Endodermal cell (in vitro differentiated cells): ENCODE measurements around the gene LRMDA. TPM values are rescaled to one million over a fixed set of nuclear protein-coding genes. Genes with fewer than 3 reads are reported as not detected.

Experiments
- DNase-seq: peaks from one replicate; pipeline ENCODE4 v3.0.0-alpha.2; 2017
- H3K27ac ChIP-seq: 2 replicates; pipeline ENCODE4 v1.5.1; 2013; ENCODE audit warnings: mild to moderate bottlenecking, low read depth, low read length, moderate library complexity
- H3K27me3 ChIP-seq: 2 replicates; pipeline ENCODE4 v1.6.1; 2013; ENCODE audit warnings: mild to moderate bottlenecking, low read length, moderate library complexity; ENCODE audit not compliant: insufficient read depth, control insufficient read depth, poor library complexity, severe bottlenecking
- H3K36me3 ChIP-seq: 2 replicates; pipeline ENCODE4 v1.7.0; 2013; ENCODE audit warnings: mild to moderate bottlenecking, low read length, moderate library complexity; ENCODE audit not compliant: control insufficient read depth, insufficient read depth
- H3K4me1 ChIP-seq: one replicate; pipeline ENCODE4 v1.7.0; 2013; ENCODE audit warnings: low read length; ENCODE audit not compliant: control insufficient read depth, insufficient read depth
- H3K4me3 ChIP-seq: 2 replicates; pipeline ENCODE4 v1.5.1; 2013; ENCODE audit warnings: mild to moderate bottlenecking, low read length, moderate library complexity
- H3K9ac ChIP-seq: 2 replicates; pipeline ENCODE4 v1.6.1; 2013; ENCODE audit warnings: mild to moderate bottlenecking, low read length, moderate library complexity; ENCODE audit not compliant: poor library complexity, severe bottlenecking; ENCODE audit errors: extremely low read depth
- H3K9me3 ChIP-seq: 2 replicates; pipeline ENCODE4 v1.6.1; 2013; ENCODE audit warnings: mild to moderate bottlenecking, low read length, moderate library complexity; ENCODE audit not compliant: control insufficient read depth
- H3K27ac Mint-ChIP-seq: 2 replicates; pipeline ENCODE4 v1.8.0; 2020; ENCODE audit warnings: mixed read lengths
- H3K27me3 Mint-ChIP-seq: 2 replicates; pipeline ENCODE4 v1.8.0; 2021; ENCODE audit warnings: mild to moderate bottlenecking, mixed read lengths; ENCODE audit not compliant: insufficient read depth
- H3K36me3 Mint-ChIP-seq: 2 replicates; pipeline ENCODE4 v1.8.0; 2020; ENCODE audit warnings: low read depth, mixed read lengths
- H3K4me1 Mint-ChIP-seq: 2 replicates; pipeline ENCODE4 v1.8.0; 2020; ENCODE audit warnings: mixed read lengths
- H3K4me3 Mint-ChIP-seq: 2 replicates; pipeline ENCODE4 v1.8.0; 2020; ENCODE audit warnings: mild to moderate bottlenecking, moderate library complexity, mixed read lengths
- H3K9me3 Mint-ChIP-seq: 2 replicates; pipeline ENCODE4 v1.8.0; 2020; ENCODE audit warnings: mild to moderate bottlenecking, mixed read lengths
- CTCF ChIP-seq: fragments of 200-600 bp; sonication (generic); conservative IDR thresholded peaks from 2 replicates; pipeline ENCODE4 v1.5.0; 2021; ENCODE audit warnings: antibody characterized with exemption, mild to moderate bottlenecking
- WGBS, 2 experiments: methylation state at CpG; one replicate each; pipeline versions ENCODE4 v1.1.5 to v1.1.7; 2013; ENCODE audit warnings: missing lambda C conversion rate in 2 of 2, mixed read lengths in 1 of 2; ENCODE audit not compliant: insufficient coverage in 1 of 2, insufficient read length in 1 of 2; 5-methylcytosine and 5-hydroxymethylcytosine counted together
- total RNA-seq, 2 donors: library from RNA; stranded (reverse); fragmentation: NEBNext Ultra II Directional in 1 of 2; extraction: Animal tissue kit (Norgen Biotek cat#: 25700) in 1 of 2; gene quantifications; 2 replicates in 1 of 2; 3 replicates in 1 of 2; pipeline ENCODE4 v1.2.1, GENCODE V29; 2021

The LRMDA gene
- total RNA-seq, 2 donors from 2014 or later = 1.7 to 5.1 TPM

- no peaks in the 10 kb centered on the region for H3K4me1 ChIP-seq
- H3K9me3 ChIP-seq = peaks cover 12% of the 10 kb centered on the region
- Mint-ChIP-seq H3K4me3 (no peak overlapping the region), H3K4me1 (peaks cover 11% of the 10 kb centered on the region), H3K9me3 (peaks cover 9% of the 10 kb centered on the region), H3K27ac (no peak overlapping the region), H3K27me3 (peaks cover 6% of the 10 kb centered on the region), H3K36me3 (peaks cover 6% of the 10 kb centered on the region)
- no peak overlapping the region for H3K9ac ChIP-seq
- H3K4me3 ChIP-seq = no peak overlapping the region
- peak; percentile 68 for DNase-seq
- H3K27ac ChIP-seq = peak overlapping the region; percentile 85
- TF ChIP-seq CTCF = peak; percentile 38
- no peaks in the 10 kb centered on the region for H3K27me3 ChIP-seq
- no peaks in the 10 kb centered on the region for H3K36me3 ChIP-seq
- 40 to 49% methylated on average over 5 to 12 of the region's 12 CpGs for WGBS, 2 experiments
Measured at GRCh38 chr10:76051007-76051936, 619.8 kb downstream of the LRMDA start.

GRCh38 chr10:76052682-76053503 is 621.5 kb downstream of the LRMDA start:
- no peak for TF ChIP-seq CTCF
- peaks cover 17% of the 10 kb centered on the region for H3K9me3 Mint-ChIP-seq
- Histone ChIP-seq H3K9ac (no peak overlapping the region), H3K27me3 (no peaks in the 10 kb centered on the region), H3K4me3 (no peak overlapping the region), H3K4me1 (no peaks in the 10 kb centered on the region), H3K9me3 (peaks cover 19% of the 10 kb centered on the region), H3K36me3 (no peaks in the 10 kb centered on the region), H3K27ac (no peak overlapping the region)
- no peak for DNase-seq
- no peak overlapping the region for H3K4me3 Mint-ChIP-seq
- WGBS, 2 experiments = 58 to 94% methylated on average over 2 to 9 of the region's 9 CpGs
- H3K27ac Mint-ChIP-seq = no peak overlapping the region
- H3K27me3 Mint-ChIP-seq = peaks cover 4% of the 10 kb centered on the region
- H3K36me3 Mint-ChIP-seq = peaks cover 6% of the 10 kb centered on the region
- H3K4me1 Mint-ChIP-seq = peaks cover 11% of the 10 kb centered on the region

GRCh38 chr10:76055466-76055865 is 624.0 kb downstream of the LRMDA start:
- WGBS, 2 experiments = 81% methylated on average over 3 of the region's 3 CpGs; no CpG with 5 or more reads in 1 of the 2 experiments
- H3K9ac ChIP-seq = no peak overlapping the region
- Mint-ChIP-seq H3K9me3 (peaks cover 17% of the 10 kb centered on the region), H3K36me3 (peaks cover 6% of the 10 kb centered on the region), H3K4me1 (peaks cover 10% of the 10 kb centered on the region), H3K27ac (no peak overlapping the region), H3K4me3 (no peak overlapping the region), H3K27me3 (peaks cover 4% of the 10 kb centered on the region)
- H3K4me3 ChIP-seq = no peak overlapping the region
- no peak for DNase-seq
- no peaks in the 10 kb centered on the region for H3K4me1 ChIP-seq
- no peak overlapping the region for H3K27ac ChIP-seq
- peaks cover 19% of the 10 kb centered on the region for H3K9me3 ChIP-seq
- no peaks in the 10 kb centered on the region for H3K36me3 ChIP-seq
- no peak for TF ChIP-seq CTCF
- H3K27me3 ChIP-seq = no peaks in the 10 kb centered on the region
